ENCODE measurements around the gene TNFRSF9.

DNA sequence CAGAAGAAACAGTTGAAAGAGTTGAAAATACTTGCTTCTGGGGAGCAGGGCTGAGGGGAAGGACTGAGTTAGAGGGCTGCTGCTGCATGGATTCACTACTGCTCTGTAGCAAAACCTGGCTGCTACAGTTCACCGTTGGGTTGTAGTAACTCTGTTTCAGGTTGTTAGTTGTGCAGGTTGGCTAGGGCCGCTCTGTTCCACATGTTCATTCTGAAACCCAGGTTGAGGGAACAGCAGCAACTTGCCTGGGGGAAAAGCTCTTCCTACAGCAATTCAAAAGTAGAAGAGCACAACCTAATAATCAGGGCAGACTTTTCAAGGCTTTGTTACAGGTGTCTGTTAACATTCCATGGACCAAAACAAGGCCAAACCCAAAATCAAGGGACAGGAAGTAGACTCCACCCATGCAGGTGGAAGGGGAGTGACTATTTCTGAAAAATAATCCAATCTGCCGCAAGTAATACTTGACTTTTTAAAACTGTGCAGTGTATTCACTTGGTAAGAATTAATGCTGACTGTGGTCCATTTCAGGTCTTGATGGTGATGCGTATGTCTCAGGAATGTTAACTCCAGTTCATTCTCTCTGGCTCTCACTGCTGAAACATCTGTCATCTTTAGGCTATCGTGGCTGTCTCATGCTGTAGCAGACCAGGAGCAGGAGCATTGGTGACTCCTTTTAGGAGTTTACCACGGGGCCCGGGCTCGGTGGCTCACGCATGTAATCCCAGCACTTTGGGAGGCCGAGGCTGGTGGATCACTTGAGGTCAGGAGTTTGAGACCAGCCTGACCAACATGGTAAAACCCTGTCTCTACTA, 15.8 kb upstream of the TNFRSF9 start:
- TF ChIP-seq CTCF (IDR thresholded peaks at IDR 0.05; ENCODE audit: low read length) = no peak
- TF ChIP-seq EZH2 (IDR thresholded peaks at IDR 0.05; ENCODE audit: borderline replicate concordance, low read length) = no peak
